ENCODE results near the gene FRG2C.
"Not testable (repeated sequence)": the region's sequence is repeated elsewhere in the genome, so short reads cannot be mapped to it uniquely, and the experiment has no call there.

FRG2C gene

DNA sequence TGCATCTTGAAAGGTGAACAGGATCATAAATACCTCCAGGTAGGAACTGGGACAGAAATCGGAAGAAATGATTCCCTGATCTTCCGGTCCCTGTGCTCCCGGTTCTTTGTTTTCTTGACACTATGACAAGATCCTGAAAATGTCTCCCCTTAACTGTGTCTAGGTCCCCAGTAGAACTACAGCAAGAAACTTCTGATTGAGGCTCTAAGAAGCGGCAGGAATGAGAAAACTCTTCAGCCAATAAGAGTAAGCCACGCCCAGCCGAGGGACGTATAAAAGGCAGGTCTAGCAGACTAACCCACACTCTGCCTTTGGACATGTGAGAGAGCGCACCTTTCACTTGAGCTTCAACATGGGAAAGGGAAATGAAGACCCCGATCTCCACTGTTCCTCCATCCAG is at the start of gene FRG2C:
FRG2C (plus strand) TSS at position 301 of the 400 bp plus-strand sequence; CDS start at position 353, 52 bp downstream.
- DNase-seq = not testable (repeated sequence)

DNA sequence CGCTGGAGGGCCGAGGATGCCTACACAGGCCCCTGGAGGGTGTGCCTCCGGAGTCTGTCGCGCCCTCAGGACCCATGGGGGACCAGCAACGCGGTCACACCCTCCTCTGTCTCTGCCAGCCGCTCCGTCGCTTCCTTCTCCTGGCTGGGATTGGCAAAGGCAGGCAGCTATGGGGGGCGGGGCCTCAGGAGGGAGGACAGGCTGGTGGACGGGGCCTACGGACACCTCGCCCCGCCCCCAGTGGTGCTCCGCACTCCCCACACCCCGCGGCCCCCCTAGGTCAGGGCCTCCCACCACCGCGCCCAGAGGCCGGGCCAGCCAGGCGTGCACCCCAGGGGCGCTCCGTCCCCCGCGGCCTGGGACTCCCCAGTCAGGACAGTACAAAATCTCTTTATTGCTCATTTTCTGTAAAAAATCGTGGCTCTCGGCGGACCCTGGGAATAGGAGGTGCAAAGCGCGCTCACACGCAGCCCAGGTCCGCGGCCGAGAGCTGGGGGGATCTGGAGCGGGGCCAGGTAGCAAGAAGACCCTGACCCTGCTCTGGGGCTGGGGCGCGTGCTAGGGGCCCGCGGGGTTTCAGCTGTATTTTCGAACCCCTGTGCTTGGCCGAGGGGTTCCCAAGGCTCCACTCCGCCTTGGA is 45.3 kb upstream of the FRG2C start:
- not testable (repeated sequence) for DNase-seq

DNA sequence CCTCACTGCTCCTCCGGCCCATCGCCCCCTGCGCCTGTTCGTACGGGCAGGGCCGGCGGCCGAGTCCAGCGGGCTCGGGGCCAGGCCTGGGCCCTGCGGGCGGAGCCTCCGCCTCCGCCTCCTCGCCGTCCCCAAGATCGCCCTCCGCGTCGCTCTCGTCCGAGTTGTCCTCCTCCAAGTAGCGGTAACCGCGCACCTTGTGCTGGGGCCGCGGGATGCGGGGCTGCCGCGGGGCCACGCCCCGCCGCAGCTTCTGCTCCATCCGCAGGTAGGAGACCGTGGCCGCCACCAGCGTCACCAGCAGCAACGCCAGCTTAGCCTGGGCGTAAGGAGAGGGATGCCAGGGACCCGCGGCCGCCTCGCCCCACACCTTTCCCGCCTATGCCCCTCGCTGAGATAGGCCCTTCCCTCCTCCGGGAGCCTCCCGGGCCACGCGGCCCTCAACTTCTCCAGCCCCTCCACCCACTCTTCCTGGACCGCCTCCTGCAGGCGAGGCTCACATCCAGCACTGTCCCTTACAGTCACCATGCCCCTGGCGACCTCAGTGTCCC is 44.6 kb upstream of the FRG2C start:
- not testable (repeated sequence) for DNase-seq

DNA sequence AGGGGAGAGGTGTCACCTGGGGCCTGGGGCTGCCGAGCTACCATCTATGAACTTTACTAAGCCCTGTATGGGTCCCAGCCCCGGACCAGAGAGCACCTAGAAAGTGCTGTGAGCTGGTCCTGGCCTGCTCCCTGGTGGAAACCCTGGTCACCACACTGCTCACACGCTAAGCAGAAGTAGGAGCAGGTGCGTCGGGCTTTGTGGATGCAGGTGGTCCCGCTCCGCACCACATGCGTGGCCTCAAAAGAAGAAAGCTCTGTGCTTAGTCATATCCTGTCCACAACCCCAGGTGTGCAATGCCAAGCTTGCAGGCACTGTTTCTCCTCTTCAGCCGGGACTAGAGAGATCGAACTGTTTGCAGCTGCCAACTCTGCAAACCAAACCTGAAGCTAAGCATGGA is 42.4 kb upstream of the FRG2C start:
- DNase-seq = not testable (repeated sequence)

DNA sequence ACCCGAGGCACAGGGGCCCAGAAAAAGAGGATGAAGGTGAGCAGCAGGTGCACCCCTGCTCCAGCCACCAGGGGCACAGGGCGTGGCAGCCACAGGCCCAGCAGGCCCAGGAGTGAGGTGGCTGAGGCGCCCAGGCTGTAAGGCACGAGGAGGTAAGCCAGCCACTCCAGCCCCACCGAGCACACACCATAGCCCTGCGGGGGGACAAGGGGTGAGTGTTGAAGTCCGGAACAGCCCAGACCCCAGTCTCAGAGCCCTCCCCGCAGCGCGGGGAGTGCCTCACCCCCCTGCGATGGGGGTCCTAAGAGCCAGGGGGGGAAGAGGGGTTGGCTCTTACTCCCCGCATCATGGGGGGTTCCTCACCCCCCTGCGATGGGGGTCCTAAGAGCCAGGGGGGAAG is 40.5 kb upstream of the FRG2C start:
- DNase-seq = not testable (repeated sequence)

DNA sequence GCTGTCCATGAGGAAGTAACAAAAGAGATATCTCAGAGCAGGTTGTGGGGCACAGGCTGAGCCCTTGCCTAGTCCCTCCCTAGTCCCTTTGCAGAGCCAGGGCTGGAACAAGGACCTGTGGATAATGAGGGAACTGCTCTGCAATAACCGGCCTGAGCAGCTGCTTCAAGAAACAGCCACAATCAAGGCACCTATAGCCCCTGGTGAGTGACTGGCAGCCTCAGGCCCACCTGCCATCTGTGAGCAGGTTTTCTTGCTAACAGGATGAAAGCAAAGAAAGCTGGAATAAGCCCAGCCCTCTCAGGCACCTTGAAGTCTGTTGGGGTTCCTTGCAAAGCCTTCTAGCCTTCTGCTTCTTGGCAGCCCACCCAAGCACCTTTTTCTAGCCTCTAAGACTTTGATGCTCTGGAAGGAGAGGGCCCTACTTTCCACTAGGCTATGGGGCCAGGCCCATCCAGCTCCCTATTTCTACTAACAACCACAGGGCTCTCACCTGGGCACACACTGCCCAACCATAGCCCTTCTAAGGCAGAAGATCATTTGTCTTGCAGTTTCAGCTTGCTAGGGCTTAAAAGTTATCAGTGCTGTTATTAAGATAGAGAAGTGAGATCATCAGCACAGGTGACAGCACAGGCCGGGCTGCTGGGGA is 33.1 kb upstream of the FRG2C start:
- not testable (repeated sequence) for DNase-seq

DNA sequence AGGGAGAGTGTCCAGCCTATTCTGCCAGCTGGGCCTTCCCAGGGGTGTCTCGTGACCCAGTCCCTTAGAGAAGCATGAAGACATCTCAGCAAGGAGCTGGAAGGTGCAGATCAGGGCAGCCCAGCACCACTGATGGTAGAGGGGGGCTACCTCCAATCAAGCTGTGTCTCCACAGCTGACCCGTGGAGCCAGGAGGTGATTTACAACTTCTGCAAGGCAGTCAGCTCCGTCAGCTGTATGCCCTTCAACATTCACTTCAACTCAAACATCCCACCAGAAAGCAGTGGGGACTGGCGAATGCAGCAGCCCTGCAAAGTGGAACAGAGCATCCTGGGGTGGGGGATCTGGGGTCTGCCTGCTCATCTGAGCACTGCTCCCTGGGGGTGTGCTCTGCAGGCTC is 32.6 kb upstream of the FRG2C start:
- no peak for DNase-seq

DNA sequence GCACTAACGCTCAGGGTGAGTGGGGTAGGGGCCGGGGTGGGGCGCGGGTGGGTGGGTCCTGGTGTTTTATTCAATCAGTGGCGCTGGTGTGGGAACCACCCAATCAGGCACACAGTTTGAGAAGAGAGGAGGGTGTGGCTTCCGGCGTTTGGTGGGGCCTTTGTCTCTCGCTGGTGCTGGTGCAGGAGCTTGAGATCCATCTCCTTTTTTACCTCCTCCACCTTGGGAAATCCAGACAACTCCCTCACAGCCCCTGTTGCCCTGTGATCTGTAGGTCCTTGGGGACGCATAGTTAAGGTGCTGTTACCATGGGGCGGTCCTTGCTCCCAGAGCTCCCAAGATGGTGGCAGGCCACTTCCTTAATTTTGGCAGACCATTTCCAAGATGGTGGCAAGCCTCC is 25.2 kb upstream of the FRG2C start:
- not testable (repeated sequence) for DNase-seq

DNA sequence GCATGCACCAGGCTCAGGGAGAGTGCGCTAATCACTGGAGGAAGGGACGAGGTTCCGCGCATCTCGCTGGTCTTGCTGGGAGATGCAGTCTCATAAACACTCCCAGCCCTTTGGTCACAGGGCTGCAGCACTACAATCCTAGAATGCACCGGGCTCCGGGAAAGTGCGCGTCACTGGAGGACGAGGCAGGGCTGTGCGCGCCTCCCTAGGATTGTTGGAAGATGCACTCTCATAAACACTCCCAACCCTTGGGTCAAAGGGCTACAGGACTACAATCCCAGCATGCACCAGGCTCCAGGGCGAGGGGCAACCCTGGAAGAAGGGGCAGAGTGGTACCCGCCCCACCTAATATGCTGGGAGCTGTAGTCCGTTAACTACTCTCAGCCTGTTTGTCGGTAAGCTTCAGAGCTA is 23.0 kb upstream of the FRG2C start:
- not testable (repeated sequence) for DNase-seq

DNA sequence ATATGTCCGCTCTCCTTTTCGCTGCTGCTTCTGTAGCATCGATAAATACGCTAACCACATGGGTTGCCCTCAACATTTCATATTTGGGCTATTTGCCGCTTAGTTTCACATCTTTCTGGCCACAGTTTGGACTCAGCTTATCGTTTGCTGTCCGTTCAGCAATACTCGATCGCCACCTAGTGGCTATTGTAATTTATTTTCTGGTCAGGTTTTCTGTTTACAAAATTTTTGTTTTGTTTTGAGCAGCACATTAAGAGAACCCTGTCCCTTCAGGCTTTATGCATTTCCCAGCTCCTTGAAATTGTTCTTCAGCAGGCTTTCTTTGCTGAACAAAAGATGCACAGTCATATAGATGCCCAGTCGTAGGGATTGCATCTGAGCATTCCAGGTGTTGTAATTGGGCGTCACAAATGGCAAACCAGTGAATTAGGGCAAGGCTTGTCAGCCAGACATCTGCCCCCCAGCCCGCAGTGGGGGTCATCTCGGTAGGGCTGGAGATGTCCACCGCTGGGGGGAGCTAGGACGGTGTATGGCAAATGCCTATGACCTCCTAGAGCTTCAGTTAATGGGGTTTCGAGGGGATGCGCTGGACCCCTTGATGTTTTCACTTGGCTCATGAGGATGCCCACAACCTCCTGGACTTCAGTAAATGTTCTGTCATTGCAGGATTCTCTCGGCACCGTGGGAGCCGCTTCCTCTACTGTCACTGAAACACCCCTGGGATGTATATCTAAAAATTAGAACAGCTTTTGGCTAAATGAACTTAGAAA is 20.9 kb upstream of the FRG2C start:
- not testable (repeated sequence) for DNase-seq

DNA sequence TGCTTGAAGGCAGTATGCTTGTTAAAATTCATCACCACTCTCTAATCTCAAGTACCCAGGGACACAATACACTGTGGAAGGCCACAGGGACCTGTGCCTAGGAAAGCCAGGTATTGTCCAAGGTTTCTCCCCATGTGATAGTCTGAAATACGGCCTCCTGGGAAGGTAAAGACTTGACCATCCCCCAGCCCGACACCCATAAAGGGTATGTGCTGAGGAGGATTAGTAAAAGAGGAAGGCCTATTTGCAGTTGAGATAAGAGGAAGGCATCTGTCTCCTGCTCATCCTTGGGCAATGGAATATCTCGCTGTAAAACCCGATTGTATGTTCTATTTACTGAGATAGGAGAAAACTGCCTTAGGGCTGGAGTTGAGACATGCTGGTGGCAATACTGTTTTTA is 18.6 kb upstream of the FRG2C start:
- DNase-seq = not testable (repeated sequence)

DNA sequence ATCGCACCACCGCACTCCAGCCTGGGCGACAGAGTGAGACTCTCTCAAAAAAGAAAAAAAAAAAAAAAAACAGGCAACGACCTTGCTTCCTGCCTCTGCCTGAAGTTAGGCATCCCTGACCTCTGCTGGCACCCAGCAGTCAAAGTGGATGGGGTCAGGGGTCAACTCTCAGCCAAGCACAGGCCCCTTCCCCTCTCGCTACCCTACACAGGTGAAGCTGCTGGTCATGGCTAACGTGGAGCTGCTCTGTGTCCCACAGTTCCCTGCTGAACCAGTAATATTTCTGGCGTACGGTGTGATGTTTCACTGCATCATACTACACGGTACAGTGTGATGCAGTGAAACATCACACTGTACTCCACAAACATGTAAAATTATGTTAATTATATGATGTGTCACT is 13.9 kb upstream of the FRG2C start:
- DNase-seq = no peak

DNA sequence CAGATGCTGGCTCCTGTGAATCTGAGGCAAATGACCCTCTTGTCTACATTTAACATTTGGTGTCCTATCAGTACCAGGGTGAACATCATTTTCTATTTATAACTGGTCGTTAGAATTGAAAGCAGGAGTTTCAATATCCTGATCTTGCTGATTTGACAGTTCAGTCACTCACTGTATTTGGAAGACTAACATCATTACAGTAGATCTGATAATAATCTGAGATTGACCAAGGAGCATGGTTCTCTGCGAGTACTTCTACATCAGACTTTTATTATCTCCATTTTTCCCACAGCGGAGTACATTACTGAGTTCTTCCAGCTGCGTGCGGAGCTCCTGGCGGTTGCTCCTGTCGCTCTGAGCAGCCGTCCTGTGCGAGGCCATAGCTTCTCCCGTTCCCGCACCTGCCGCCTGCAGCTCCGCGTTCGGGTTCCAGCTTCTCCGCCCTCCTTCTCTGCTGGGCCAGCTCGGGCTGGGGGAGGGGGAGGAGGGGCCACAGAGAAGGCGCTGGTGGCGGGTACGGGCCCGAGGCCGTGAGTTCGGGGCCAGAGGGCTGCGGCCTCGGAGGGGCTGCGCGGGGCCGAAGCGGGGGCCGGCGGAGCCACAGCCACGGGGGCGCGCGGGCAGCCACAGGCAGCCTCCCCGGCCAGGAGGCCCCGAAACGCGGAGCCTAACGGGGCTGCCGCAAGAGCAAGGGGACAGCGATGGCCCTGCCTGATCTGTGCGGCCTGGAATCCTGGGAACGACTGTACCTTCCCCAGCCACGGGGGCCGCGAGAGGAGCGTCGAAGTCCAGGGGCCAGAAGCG is 8.8 kb upstream of the FRG2C start:
- not testable (repeated sequence) for DNase-seq

DNA sequence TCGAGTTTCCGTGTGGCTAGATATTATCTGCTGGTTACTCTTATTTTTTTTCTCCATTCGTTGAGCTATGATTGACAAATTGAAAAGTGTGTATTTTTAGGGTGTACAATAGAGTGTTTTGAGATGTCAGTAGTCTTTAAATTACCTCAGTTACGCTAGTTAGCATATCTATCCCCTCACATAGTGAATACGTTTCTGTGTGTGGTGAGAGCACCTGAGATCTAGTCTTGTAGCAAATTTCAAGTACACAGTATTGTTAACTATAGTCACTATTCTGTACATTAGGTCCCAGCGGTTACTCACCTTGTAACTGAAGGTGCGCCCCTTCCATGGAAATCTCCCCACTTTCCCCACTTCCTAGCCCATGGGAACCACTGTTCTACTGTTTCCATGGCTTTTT is 8.2 kb upstream of the FRG2C start:
- DNase-seq = not testable (repeated sequence)

DNA sequence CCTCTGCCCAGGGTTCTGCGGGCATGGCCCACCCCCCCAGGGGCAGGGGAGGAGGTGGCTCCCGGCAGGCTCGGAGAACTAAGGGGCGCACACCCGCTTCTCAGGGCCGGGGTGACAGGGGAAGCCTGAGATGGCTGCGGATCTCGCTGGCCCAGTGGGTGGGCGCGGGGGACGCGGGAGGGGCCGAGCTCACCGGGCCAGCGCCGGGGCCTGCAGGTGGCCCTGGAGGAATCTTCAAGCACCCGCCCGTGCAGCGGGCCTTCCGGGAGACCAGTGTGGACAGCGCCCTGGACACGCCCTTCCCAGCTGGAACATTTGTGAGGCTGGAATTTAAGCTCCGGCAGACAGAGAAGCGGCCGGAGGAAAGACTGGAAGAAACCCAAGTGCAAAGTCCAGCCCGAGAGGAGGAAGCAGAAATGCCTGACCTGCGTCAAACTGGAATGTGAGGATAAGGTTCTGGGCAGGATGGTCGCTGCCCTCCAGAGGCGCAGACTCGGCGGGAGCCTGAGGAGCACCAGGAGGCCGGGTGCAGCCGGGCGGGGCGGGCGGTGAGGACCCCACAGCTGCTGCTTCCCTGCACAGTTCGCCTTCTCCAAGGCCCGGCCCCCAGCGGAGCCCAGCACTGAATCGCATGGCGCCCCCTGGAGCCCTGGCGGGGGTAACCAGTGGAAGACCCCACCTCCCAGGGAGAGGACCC is 5.6 kb upstream of the FRG2C start:
- not testable (repeated sequence) for DNase-seq

DNA sequence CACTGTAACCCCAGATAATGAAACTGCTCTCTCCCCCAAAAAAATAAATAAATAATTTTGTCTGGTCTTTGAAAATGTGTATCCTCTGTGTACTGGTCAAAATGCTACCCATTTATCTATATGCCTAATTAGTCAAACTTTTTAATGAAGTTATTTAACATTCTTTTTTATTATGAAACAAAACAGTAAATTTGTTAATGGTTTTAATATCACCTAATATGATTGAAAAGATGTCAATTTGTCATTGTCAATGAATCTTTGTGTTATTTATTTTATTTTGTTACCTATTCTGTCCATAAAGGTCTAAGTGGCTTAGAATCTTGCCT is 5.1 kb upstream of the FRG2C start:
- not testable (repeated sequence) for DNase-seq

DNA sequence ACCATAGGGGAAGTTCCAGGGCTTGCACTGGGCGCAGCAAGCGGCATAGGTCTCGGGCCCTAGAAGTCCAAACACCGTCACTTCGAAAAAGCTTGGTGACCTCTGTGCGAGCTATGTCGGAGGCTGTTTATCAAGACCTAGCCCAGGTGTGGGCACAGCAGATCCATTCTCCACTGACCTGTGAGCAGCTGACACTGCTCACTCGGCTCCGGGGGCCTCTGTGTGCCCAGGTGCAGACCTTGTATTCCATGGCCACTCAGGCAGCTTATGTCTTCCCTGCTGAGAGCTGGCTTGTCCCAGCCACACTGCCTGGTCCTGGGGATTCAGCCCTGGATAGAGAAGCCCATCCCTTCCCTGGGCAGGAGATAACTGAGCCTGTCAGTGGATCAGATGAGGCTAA is 1.5 kb downstream of the FRG2C start:
- DNase-seq = not testable (repeated sequence)

DNA sequence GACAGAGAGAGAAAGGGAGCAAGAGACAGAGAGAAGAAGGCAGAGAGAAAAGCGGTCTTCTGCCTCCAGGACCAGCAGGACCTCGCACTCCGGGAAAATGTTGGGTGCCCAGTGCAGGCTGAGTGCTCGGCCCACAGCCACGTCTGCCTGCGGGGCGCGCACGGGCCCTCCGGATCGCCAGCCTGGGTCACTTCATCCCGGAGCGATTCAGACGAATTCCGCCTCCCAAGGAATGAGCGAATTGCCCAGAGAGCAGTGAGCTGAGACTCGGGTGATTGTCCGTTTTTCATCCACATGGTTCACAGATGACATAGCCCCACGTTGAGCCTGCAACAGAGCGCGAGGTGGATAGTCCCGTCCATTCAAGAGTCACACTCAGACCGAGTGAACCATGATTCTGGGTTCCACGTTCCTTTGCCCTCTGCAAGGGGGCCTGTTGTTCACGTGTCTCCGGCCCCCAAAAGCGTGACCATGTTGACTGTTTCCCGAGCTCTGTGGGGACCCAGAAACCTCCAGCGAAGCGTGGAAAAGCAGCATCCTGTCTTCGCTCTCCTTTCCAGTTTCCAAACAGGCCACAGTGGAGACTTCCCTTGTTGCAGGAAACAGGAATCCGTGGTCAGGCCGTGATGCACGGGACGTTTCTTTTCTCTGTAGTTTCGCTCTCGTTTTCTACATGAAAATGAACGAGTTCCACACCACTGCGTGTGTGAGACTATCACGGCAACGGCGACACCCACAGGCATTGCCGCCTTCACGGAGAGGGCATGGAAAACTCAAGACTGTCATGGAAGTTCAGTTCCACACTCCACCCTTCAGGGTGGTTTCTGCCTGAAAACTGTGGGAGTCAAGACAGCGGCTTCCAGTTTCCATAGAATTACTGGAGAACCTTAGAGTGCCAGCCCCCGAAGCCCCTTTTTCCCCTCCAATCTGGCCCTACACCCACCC is 3.9 kb downstream of the FRG2C start:
- not testable (repeated sequence) for DNase-seq

DNA sequence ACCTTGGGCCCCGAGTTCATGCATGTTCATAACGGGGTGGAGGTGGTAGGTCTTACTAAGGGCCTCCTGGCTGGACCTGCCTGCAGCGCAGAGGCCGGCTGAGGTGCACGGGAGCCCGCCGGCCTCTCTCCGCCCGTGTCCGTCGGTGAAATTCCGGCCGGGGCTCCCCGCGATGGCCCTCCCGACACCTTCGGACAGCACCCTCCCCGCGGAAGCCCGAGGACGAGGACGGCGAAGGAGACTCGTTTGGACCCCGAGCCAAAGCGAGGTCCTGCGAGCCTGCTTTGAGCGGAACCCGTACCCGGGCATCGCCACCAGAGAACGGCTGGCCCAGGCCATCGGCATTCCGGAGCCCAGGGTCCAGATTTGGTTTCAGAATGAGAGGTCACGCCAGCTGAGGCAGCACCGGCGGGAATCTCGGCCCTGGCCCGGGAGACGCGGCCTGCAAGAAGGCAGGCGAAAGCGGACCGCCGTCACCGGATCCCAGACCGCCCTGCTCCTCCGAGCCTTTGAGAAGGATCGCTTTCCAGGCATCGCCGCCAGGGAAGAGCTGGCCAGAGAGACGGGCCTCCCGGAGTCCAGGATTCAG is 4.7 kb downstream of the FRG2C start:
- not testable (repeated sequence) for DNase-seq

All from Kasumi-1 (cell line).